Fibroblast of pulmonary artery (primary cell): Measurements from ENCODE around the gene PTPN14.

Experiments used
- DNase-seq: peaks from one replicate; pipeline ENCODE4 v3.0.0-alpha.2; 2010; ENCODE audit warnings: low read depth
- H3K4me3 ChIP-seq: replicated peaks from 2 replicates; pipeline ENCODE4 v1.5.1; 2011; ENCODE audit warnings: low read depth, mild to moderate bottlenecking, control low read depth, low read length, moderate library complexity
- CTCF ChIP-seq: IDR thresholded peaks from 2 replicates; pipeline ENCODE4 v1.5.1; 2011; ENCODE audit warnings: mild to moderate bottlenecking, control low read depth, low read length, inconsistent platforms; ENCODE audit errors: missing control alignments

The PTPN14 gene

GRCh38 chr1:214440219-214440965, 111.0 kb downstream of the PTPN14 start:
- TF ChIP-seq CTCF: no peak
- no peak overlapping the region for H3K4me3 ChIP-seq
- no peak for DNase-seq

GRCh38 chr1:214439352-214440119, 111.9 kb downstream of the PTPN14 start:
- DNase-seq: peak; percentile 67
- TF ChIP-seq CTCF: no peak
- no peak overlapping the region for H3K4me3 ChIP-seq

GRCh38 chr1:214438530-214438929, 112.9 kb downstream of the PTPN14 start:
- no peak overlapping the region for H3K4me3 ChIP-seq
- no peak for DNase-seq
- no peak for TF ChIP-seq CTCF

- H3K4me3 ChIP-seq: no peak overlapping the region
- TF ChIP-seq CTCF: no peak
- no peak for DNase-seq
Measured at GRCh38 chr1:214438075-214438474, 113.3 kb downstream of the PTPN14 start.

- DNase-seq: no peak
Measured at GRCh38 chr1:214435867-214436266, 115.5 kb downstream of the PTPN14 start.

GRCh38 chr1:214432245-214432644, 119.2 kb downstream of the PTPN14 start:
- DNase-seq: no peak
- no peak overlapping the region for H3K4me3 ChIP-seq
- no peak for TF ChIP-seq CTCF

More at GRCh38 chr1:214435867-214436266, 115.5 kb downstream of the PTPN14 start:
- no peak overlapping the region for H3K4me3 ChIP-seq
- TF ChIP-seq CTCF: no peak
